Body of pancreas (tissue), 4 donors: ENCODE measurements around the gene MYO1E.
"Not testable (repeated sequence)": the region's sequence is repeated elsewhere in the genome, so short reads cannot be mapped to it uniquely, and the experiment has no call there.

Source experiments
- CTCF ChIP-seq, 7 experiments: fragments of 450-650 bp in 4 of 7; fragments of 200-600 bp in 3 of 7; sonication (generic) in 3 of 7; IDR thresholded peaks; one replicate each; pipeline ENCODE4 v1.5.1; 2016 to 2019; ENCODE audit warnings: antibody characterized with exemption in 7 of 7
- POLR2A ChIP-seq, 3 donors: fragments of 450-650 bp; IDR thresholded peaks; one replicate each; pipeline ENCODE4 v1.6.1; 2016; ENCODE audit warnings: antibody characterized with exemption in 3 of 3, mild to moderate bottlenecking in 2 of 3

- TF ChIP-seq CTCF (IDR thresholded peaks at IDR 0.05) = peak in 6 of 7 experiments; percentile 7 to 69 (median 54)
- TF ChIP-seq POLR2A (IDR thresholded peaks at IDR 0.05) = not testable (repeated sequence)
These were observed 228.1 kb downstream of the MYO1E start for GRCh38 chr15:59144594-59144993.
